GM19193 (cell line): Measurements from ENCODE around the gene FBXO39.

ENCODE experiments used
- POLR2A ChIP-seq: IDR thresholded peaks from 4 replicates; pipeline ENCODE4 v1.6.1; 2011; ENCODE audit not compliant: insufficient read depth, insufficient read length; ENCODE audit errors: extremely low read depth

Gene FBXO39

GRCh38 chr17:6775871-6776405 is at the start of gene FBXO39:
Gene FBXO39, plus strand, starts transcription at chr17:6776215. Its CDS starts 3,654 bp downstream, at chr17:6779869.
- peak; percentile 54 for TF ChIP-seq POLR2A

- TF ChIP-seq POLR2A: no peak
Observed at GRCh38 chr17:6729531-6729930, 46.5 kb upstream of the FBXO39 start.

GRCh38 chr17:6748617-6749016 is 27.4 kb upstream of the FBXO39 start:
- TF ChIP-seq POLR2A: no peak

GRCh38 chr17:6749519-6749918 is 26.5 kb upstream of the FBXO39 start:
- no peak for TF ChIP-seq POLR2A

GRCh38 chr17:6752068-6752909 is 23.7 kb upstream of the FBXO39 start:
- no peak for TF ChIP-seq POLR2A

- TF ChIP-seq POLR2A: no peak
Observed at GRCh38 chr17:6753006-6753445, 23.0 kb upstream of the FBXO39 start.

GRCh38 chr17:6753546-6753945 is 22.5 kb upstream of the FBXO39 start:
- TF ChIP-seq POLR2A: no peak

GRCh38 chr17:6755281-6755680 is 20.7 kb upstream of the FBXO39 start:
- no peak for TF ChIP-seq POLR2A

GRCh38 chr17:6755731-6756184 is 20.3 kb upstream of the FBXO39 start, which contains the start of gene XAF1:
Gene XAF1, plus strand, starts transcription at chr17:6756046. Its CDS starts 33 bp downstream, at chr17:6756079.
- TF ChIP-seq POLR2A: peak; percentile 73

GRCh38 chr17:6756425-6757031 is 19.5 kb upstream of the FBXO39 start:
- peak; percentile 30 for TF ChIP-seq POLR2A

GRCh38 chr17:6757747-6758146 is 18.3 kb upstream of the FBXO39 start:
- TF ChIP-seq POLR2A: no peak

GRCh38 chr17:6761779-6762178 is 14.2 kb upstream of the FBXO39 start:
- TF ChIP-seq POLR2A: no peak

GRCh38 chr17:6768447-6768846 is 7.6 kb upstream of the FBXO39 start:
- TF ChIP-seq POLR2A: no peak

- no peak for TF ChIP-seq POLR2A
Observed at GRCh38 chr17:6772016-6772415, 4.0 kb upstream of the FBXO39 start.

- no peak for TF ChIP-seq POLR2A
Observed at GRCh38 chr17:6779411-6779810, 3.4 kb downstream of the FBXO39 start.
